ENCODE data around the gene GTPBP1.

GTPBP1 gene

GRCh38 chr22:38772623-38772873, 66.8 kb downstream of the GTPBP1 start:
- no peaks in the 10 kb centered on the region for H3K9me3 ChIP-seq (ENCODE audit: control extremely low read depth in 1 of 5, control insufficient read depth in 4 of 5, insufficient read depth in 2 of 5, low read depth in 1 of 5, low read length in 4 of 5)
- no peaks in the 10 kb centered on the region for H3K27me3 ChIP-seq (replicated peaks in 2 of 5; ENCODE audit: control insufficient read depth in 4 of 5, insufficient read depth in 5 of 5, low read length in 4 of 5)
- peaks cover 0 to 15% (median 2%) of the 10 kb centered on the region in 4 experiments for H3K4me1 ChIP-seq (ENCODE audit: control extremely low read depth in 1 of 4, control insufficient read depth in 4 of 4, insufficient read depth in 4 of 4, low read length in 3 of 4)
- no peak overlapping the region for H3K27ac ChIP-seq (ENCODE audit: insufficient read depth in 1 of 2, low read depth in 1 of 2, low read length in 2 of 2, poor library complexity in 1 of 2, severe bottlenecking in 2 of 2)
- ChIA-PET CTCF (no interaction called here), POLR2A (no interaction called here)
- no peak overlapping the region for H3K4me3 ChIP-seq (ENCODE audit: control insufficient read depth in 1 of 7, extremely low read depth in 1 of 7, insufficient read depth in 4 of 7, low read depth in 2 of 7, low read length in 6 of 7)
- 95% methylated on average over 8 of the region's 8 CpGs for WGBS (ENCODE audit: insufficient coverage)
- DNase-seq, result no peak
- H3K36me3 ChIP-seq (ENCODE audit: control insufficient read depth in 4 of 4, insufficient read depth in 4 of 4, low read length in 3 of 4), result peaks cover 0 to 2% (median 0%) of the 10 kb centered on the region in 4 experiments

- H3K4me3 ChIP-seq (ENCODE audit: control insufficient read depth in 1 of 7, extremely low read depth in 1 of 7, insufficient read depth in 4 of 7, low read depth in 2 of 7, low read length in 6 of 7), result no peak overlapping the region
- CTCF ChIA-PET, result no interaction called here
These were observed 67.7 kb downstream of the GTPBP1 start for GRCh38 chr22:38773363-38773946.

DNA sequence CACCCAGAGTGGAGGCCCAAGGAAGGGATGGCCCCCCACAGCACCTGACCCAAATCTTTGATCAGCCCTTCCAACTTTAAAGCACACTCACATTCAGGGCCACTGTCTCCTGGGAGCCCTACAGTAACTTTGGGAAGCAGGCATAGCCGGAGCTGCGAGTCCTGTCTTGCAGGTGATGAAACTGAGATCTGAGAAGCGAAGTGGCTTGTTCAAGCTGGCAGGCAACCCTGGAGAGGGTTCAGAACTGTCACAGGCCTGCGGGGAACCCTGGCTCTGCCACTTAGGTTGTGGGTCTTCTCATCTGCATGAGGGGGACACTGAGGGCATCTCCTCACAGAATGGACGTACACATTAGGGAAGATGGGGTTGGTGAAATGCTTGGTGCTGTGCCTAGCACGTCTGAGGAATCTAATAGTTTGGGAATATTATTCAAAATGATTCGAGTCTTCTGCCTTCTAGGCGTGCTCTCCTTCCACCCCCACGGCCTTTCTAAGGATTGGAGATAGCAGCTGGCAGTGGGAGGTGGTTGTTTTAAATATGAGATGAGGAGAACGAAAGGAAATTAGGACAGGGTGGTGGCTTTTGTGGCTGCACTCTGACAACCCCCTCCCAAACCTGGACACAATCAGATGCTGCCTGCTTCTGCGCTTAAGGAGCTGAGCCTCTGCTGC, 68.9 kb downstream of the GTPBP1 start:
- no peak overlapping the region for H3K4me3 ChIP-seq (ENCODE audit: control insufficient read depth in 1 of 7, extremely low read depth in 1 of 7, insufficient read depth in 4 of 7, low read depth in 2 of 7, low read length in 6 of 7)
- ChIA-PET POLR2A (no interaction called here), CTCF (no interaction called here)
- H3K36me3 ChIP-seq (ENCODE audit: control insufficient read depth in 4 of 4, insufficient read depth in 4 of 4, low read length in 3 of 4), result peaks cover 0 to 12% (median 4%) of the 10 kb centered on the region in 4 experiments
- no peak overlapping the region for H3K27ac ChIP-seq (ENCODE audit: insufficient read depth in 1 of 2, low read depth in 1 of 2, low read length in 2 of 2, poor library complexity in 1 of 2, severe bottlenecking in 2 of 2)
- 97% methylated on average over 5 of the region's 11 CpGs for WGBS (ENCODE audit: insufficient coverage)
- no peak for DNase-seq
- no peaks in the 10 kb centered on the region for H3K9me3 ChIP-seq (ENCODE audit: control extremely low read depth in 1 of 5, control insufficient read depth in 4 of 5, insufficient read depth in 2 of 5, low read depth in 1 of 5, low read length in 4 of 5)
- peaks cover 0 to 12% (median 0%) of the 10 kb centered on the region in 4 experiments for H3K4me1 ChIP-seq (ENCODE audit: control extremely low read depth in 1 of 4, control insufficient read depth in 4 of 4, insufficient read depth in 4 of 4, low read length in 3 of 4)
- no peaks in the 10 kb centered on the region for H3K27me3 ChIP-seq (replicated peaks in 2 of 5; ENCODE audit: control insufficient read depth in 4 of 5, insufficient read depth in 5 of 5, low read length in 4 of 5)

More at GRCh38 chr22:38773363-38773946, 67.7 kb downstream of the GTPBP1 start:
- Histone ChIP-seq H3K9me3 (ENCODE audit: control extremely low read depth in 1 of 5, control insufficient read depth in 4 of 5, insufficient read depth in 2 of 5, low read depth in 1 of 5, low read length in 4 of 5) (no peaks in the 10 kb centered on the region), H3K36me3 (ENCODE audit: control insufficient read depth in 4 of 4, insufficient read depth in 4 of 4, low read length in 3 of 4) (peaks cover 0 to 6% (median 2%) of the 10 kb centered on the region in 4 experiments), H3K27me3 (replicated peaks in 2 of 5; ENCODE audit: control insufficient read depth in 4 of 5, insufficient read depth in 5 of 5, low read length in 4 of 5) (no peaks in the 10 kb centered on the region), H3K27ac (ENCODE audit: insufficient read depth in 1 of 2, low read depth in 1 of 2, low read length in 2 of 2, poor library complexity in 1 of 2, severe bottlenecking in 2 of 2) (no peak overlapping the region), H3K4me1 (ENCODE audit: control extremely low read depth in 1 of 4, control insufficient read depth in 4 of 4, insufficient read depth in 4 of 4, low read length in 3 of 4) (peaks cover 0 to 12% (median under 1%) of the 10 kb centered on the region in 4 experiments)
- DNase-seq, result no peak
- POLR2A ChIA-PET, result no interaction called here
- WGBS (ENCODE audit: insufficient coverage), result 96% methylated on average over 4 of the region's 4 CpGs

DNA sequence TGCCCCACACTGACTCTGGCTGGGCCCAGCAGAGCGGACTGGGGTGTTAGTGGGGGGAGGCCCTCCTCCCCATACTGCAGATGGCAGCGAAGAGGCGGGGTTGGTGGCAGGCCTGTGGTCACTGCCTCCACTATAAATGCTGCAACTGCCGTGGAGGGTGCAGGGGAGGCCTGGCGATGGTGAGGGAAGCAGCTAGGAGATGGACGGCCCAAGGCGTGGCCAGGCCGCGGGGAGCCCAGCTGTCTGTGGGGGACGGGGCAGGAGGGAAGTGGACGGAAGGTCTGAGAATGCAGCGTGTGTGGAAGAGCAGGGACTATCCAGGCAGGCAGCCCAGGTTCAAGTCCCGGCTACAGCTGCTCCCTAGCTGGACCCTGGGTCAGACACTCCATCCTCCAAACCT, 69.9 kb downstream of the GTPBP1 start:
- DNase-seq, result no peak
- 86% methylated on average over 11 of the region's 13 CpGs for WGBS (ENCODE audit: insufficient coverage)
- CTCF ChIA-PET, result no interaction called here

GRCh38 chr22:38776086-38776485, 70.3 kb downstream of the GTPBP1 start:
- Histone ChIP-seq H3K27me3 (replicated peaks in 2 of 5; ENCODE audit: control insufficient read depth in 4 of 5, insufficient read depth in 5 of 5, low read length in 4 of 5) (no peaks in the 10 kb centered on the region), H3K9me3 (ENCODE audit: control extremely low read depth in 1 of 5, control insufficient read depth in 4 of 5, insufficient read depth in 2 of 5, low read depth in 1 of 5, low read length in 4 of 5) (no peaks in the 10 kb centered on the region), H3K4me1 (ENCODE audit: control extremely low read depth in 1 of 4, control insufficient read depth in 4 of 4, insufficient read depth in 4 of 4, low read length in 3 of 4) (peaks cover 0 to 12% (median under 1%) of the 10 kb centered on the region in 4 experiments), H3K27ac (ENCODE audit: insufficient read depth in 1 of 2, low read depth in 1 of 2, low read length in 2 of 2, poor library complexity in 1 of 2, severe bottlenecking in 2 of 2) (no peak overlapping the region), H3K36me3 (ENCODE audit: control insufficient read depth in 4 of 4, insufficient read depth in 4 of 4, low read length in 3 of 4) (peaks cover 2 to 26% (median 10%) of the 10 kb centered on the region in 4 experiments), H3K4me3 (ENCODE audit: control insufficient read depth in 1 of 7, extremely low read depth in 1 of 7, insufficient read depth in 4 of 7, low read depth in 2 of 7, low read length in 6 of 7) (no peak overlapping the region)
- ChIA-PET POLR2A (no interaction called here), CTCF (no interaction called here)
- DNase-seq, result no peak
- 74% methylated on average over 6 of the region's 6 CpGs for WGBS (ENCODE audit: insufficient coverage)

More for the DNA sequence above, 69.9 kb downstream of the GTPBP1 start:
- Histone ChIP-seq H3K9me3 (ENCODE audit: control extremely low read depth in 1 of 5, control insufficient read depth in 4 of 5, insufficient read depth in 2 of 5, low read depth in 1 of 5, low read length in 4 of 5) (no peaks in the 10 kb centered on the region), H3K4me1 (ENCODE audit: control extremely low read depth in 1 of 4, control insufficient read depth in 4 of 4, insufficient read depth in 4 of 4, low read length in 3 of 4) (peaks cover 0 to 12% (median 0%) of the 10 kb centered on the region in 4 experiments), H3K4me3 (ENCODE audit: control insufficient read depth in 1 of 7, extremely low read depth in 1 of 7, insufficient read depth in 4 of 7, low read depth in 2 of 7, low read length in 6 of 7) (no peak overlapping the region), H3K36me3 (ENCODE audit: control insufficient read depth in 4 of 4, insufficient read depth in 4 of 4, low read length in 3 of 4) (peaks cover 0 to 22% (median 8%) of the 10 kb centered on the region in 4 experiments), H3K27ac (ENCODE audit: insufficient read depth in 1 of 2, low read depth in 1 of 2, low read length in 2 of 2, poor library complexity in 1 of 2, severe bottlenecking in 2 of 2) (no peak overlapping the region), H3K27me3 (replicated peaks in 2 of 5; ENCODE audit: control insufficient read depth in 4 of 5, insufficient read depth in 5 of 5, low read length in 4 of 5) (no peaks in the 10 kb centered on the region)
- POLR2A ChIA-PET, result no interaction called here

DNA sequence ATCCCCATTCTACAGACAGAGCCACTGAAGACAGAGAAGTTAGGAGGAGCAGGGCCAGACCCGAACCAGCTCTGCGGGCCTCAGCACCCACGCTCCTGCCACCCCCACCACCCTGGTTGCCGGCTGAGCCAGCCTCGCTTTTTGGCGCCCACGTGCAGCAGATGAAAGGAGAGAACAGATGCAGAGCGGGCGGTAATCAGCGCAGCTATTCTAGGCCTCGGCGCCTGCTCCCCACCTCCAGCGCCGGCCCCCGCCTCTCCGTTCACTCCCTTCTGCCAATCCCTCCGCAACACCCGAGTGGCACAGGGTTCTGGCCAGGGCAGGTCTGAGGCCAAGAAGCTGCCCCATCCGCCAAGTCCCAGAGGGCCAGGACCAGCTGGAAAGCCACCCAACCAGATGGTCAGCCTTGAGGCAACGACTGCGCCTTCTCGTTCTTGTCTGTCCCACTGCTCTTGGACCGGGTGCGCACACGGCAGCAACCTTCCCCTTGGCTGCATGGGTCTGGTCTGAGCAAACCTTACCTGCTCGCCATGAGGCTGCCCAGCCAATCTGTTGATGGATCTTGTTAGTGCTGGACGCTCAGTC, 71.4 kb downstream of the GTPBP1 start:
- Histone ChIP-seq H3K4me3 (ENCODE audit: control insufficient read depth in 1 of 7, extremely low read depth in 1 of 7, insufficient read depth in 4 of 7, low read depth in 2 of 7, low read length in 6 of 7) (no peak overlapping the region), H3K27me3 (replicated peaks in 2 of 5; ENCODE audit: control insufficient read depth in 4 of 5, insufficient read depth in 5 of 5, low read length in 4 of 5) (no peaks in the 10 kb centered on the region), H3K4me1 (ENCODE audit: control extremely low read depth in 1 of 4, control insufficient read depth in 4 of 4, insufficient read depth in 4 of 4, low read length in 3 of 4) (peaks cover 0 to 18% (median 8%) of the 10 kb centered on the region in 4 experiments), H3K9me3 (ENCODE audit: control extremely low read depth in 1 of 5, control insufficient read depth in 4 of 5, insufficient read depth in 2 of 5, low read depth in 1 of 5, low read length in 4 of 5) (no peaks in the 10 kb centered on the region), H3K36me3 (ENCODE audit: control insufficient read depth in 4 of 4, insufficient read depth in 4 of 4, low read length in 3 of 4) (peaks cover 2 to 27% (median 10%) of the 10 kb centered on the region in 4 experiments), H3K27ac (ENCODE audit: insufficient read depth in 1 of 2, low read depth in 1 of 2, low read length in 2 of 2, poor library complexity in 1 of 2, severe bottlenecking in 2 of 2) (no peak overlapping the region)
- ChIA-PET CTCF (interaction anchor here (1.0 to 1.1 kb wide), 2 partner anchors 10 to 11 kb away, joined by 3 to 6 read pairs; no protein-coding TSS in a partner anchor), POLR2A (no interaction called here)
- 98% methylated on average over 27 of the region's 27 CpGs for WGBS (ENCODE audit: insufficient coverage)
- DNase-seq, result no peak

- CTCF ChIA-PET, result interaction anchor here (1.1 kb wide), 1 partner anchor 12 kb away, joined by 4 read pairs; no protein-coding TSS in a partner anchor
- H3K27ac ChIP-seq (ENCODE audit: insufficient read depth in 1 of 2, low read depth in 1 of 2, low read length in 2 of 2, poor library complexity in 1 of 2, severe bottlenecking in 2 of 2), result no peak overlapping the region
- H3K4me3 ChIP-seq (ENCODE audit: control insufficient read depth in 1 of 7, extremely low read depth in 1 of 7, insufficient read depth in 4 of 7, low read depth in 2 of 7, low read length in 6 of 7), result no peak overlapping the region
- WGBS (ENCODE audit: insufficient coverage), result 97% methylated on average over 13 of the region's 13 CpGs
- H3K4me1 ChIP-seq (ENCODE audit: control extremely low read depth in 1 of 4, control insufficient read depth in 4 of 4, insufficient read depth in 4 of 4, low read length in 3 of 4), result peaks cover 0 to 24% (median 17%) of the 10 kb centered on the region in 4 experiments
- DNase-seq, result no peak
- no peaks in the 10 kb centered on the region for H3K27me3 ChIP-seq (replicated peaks in 2 of 5; ENCODE audit: control insufficient read depth in 4 of 5, insufficient read depth in 5 of 5, low read length in 4 of 5)
- H3K9me3 ChIP-seq (ENCODE audit: control extremely low read depth in 1 of 5, control insufficient read depth in 4 of 5, insufficient read depth in 2 of 5, low read depth in 1 of 5, low read length in 4 of 5), result no peaks in the 10 kb centered on the region
- H3K36me3 ChIP-seq (ENCODE audit: control insufficient read depth in 4 of 4, insufficient read depth in 4 of 4, low read length in 3 of 4), result peaks cover 2 to 27% (median 10%) of the 10 kb centered on the region in 4 experiments
- POLR2A ChIA-PET, result interaction anchor here (0.6 kb wide), 1 partner anchor 17 kb away, joined by 3 read pairs; no protein-coding TSS in a partner anchor
These were observed 75.3 kb downstream of the GTPBP1 start for GRCh38 chr22:38781033-38781432.
